HG02943 (cell line): ENCODE results near the gene TRIM32.

Experiments
- ATAC-seq: cut with Tn5 transposase; IDR thresholded peaks from one replicate; pipeline ENCODE4 v1.9.1; 2021; ENCODE audit warnings: mild to moderate bottlenecking, low read depth, moderate library complexity; ENCODE audit not compliant: unreplicated experiment

Gene TRIM32

GRCh38 chr9:116704470-116704869 lies 17.4 kb downstream of the TRIM32 start:
- no peak for ATAC-seq

- ATAC-seq, result no peak
These were observed 18.4 kb downstream of the TRIM32 start for GRCh38 chr9:116705531-116705930.

GRCh38 chr9:116706310-116707290 lies 19.5 kb downstream of the TRIM32 start:
- no peak for ATAC-seq

GRCh38 chr9:116712781-116713180 lies 25.7 kb downstream of the TRIM32 start:
- ATAC-seq, result no peak

- no peak for ATAC-seq
These were observed 26.2 kb downstream of the TRIM32 start for GRCh38 chr9:116713271-116713670.

- ATAC-seq, result no peak
These were observed 28.6 kb downstream of the TRIM32 start for GRCh38 chr9:116715751-116716150.

GRCh38 chr9:116716438-116716837 lies 29.3 kb downstream of the TRIM32 start:
- ATAC-seq, result no peak

- ATAC-seq, result no peak
These were observed 30.0 kb downstream of the TRIM32 start for GRCh38 chr9:116717150-116717549.

- ATAC-seq, result no peak
These were observed 31.0 kb downstream of the TRIM32 start for GRCh38 chr9:116718111-116718510.

- no peak for ATAC-seq
These were observed 33.0 kb downstream of the TRIM32 start for GRCh38 chr9:116720111-116720510.

- no peak for ATAC-seq
These were observed 34.3 kb downstream of the TRIM32 start for GRCh38 chr9:116721411-116721810.

- no peak for ATAC-seq
These were observed 34.8 kb downstream of the TRIM32 start for GRCh38 chr9:116721944-116722343.

- no peak for ATAC-seq
These were observed 37.0 kb downstream of the TRIM32 start for GRCh38 chr9:116724123-116724522.

- ATAC-seq, result no peak
These were observed 39.5 kb downstream of the TRIM32 start for GRCh38 chr9:116726602-116727001.

GRCh38 chr9:116733010-116733641 lies 46.0 kb downstream of the TRIM32 start:
- ATAC-seq, result no peak

GRCh38 chr9:116736399-116737151 lies 49.5 kb downstream of the TRIM32 start:
- no peak for ATAC-seq

GRCh38 chr9:116737152-116737546 lies 50.0 kb downstream of the TRIM32 start:
- no peak for ATAC-seq

GRCh38 chr9:116741086-116741740 lies 54.1 kb downstream of the TRIM32 start:
- no peak for ATAC-seq

- no peak for ATAC-seq
These were observed 54.6 kb downstream of the TRIM32 start for GRCh38 chr9:116741742-116742141.

GRCh38 chr9:116749176-116749575 lies 62.1 kb downstream of the TRIM32 start:
- ATAC-seq, result no peak
